ELF-1 (cell line): ENCODE measurements around the gene CPEB4.

Experiments
- DNase-seq: peaks from one replicate; pipeline ENCODE4 v3.0.0-alpha.2; 2016; ENCODE audit warnings: low read depth, low spot score

Gene CPEB4

GRCh38 chr5:173972925-173973615 is 84.9 kb downstream of the CPEB4 start:
- DNase-seq: peak; percentile 96

DNA sequence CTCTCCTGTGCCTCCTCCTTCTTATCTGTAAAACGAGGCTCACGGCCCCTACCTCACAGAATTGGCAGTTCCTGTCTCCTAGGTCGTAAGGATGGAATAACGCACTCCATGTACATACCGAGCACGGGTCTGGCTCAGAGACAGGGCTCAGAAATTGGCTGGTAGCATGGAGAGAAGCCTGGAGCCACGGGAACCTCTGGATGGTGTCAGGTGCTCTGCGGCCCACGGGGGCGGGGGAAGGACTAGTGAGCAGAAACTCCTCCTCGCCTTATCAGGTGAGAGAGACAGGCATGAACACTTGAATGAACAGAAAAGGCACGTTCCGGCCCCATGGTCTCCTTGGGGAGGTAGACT is 85.4 kb downstream of the CPEB4 start:
- DNase-seq: no peak

GRCh38 chr5:173974688-173975239 is 86.6 kb downstream of the CPEB4 start:
- no peak for DNase-seq

GRCh38 chr5:173981185-173981761 is 93.1 kb downstream of the CPEB4 start:
- DNase-seq: no peak

DNA sequence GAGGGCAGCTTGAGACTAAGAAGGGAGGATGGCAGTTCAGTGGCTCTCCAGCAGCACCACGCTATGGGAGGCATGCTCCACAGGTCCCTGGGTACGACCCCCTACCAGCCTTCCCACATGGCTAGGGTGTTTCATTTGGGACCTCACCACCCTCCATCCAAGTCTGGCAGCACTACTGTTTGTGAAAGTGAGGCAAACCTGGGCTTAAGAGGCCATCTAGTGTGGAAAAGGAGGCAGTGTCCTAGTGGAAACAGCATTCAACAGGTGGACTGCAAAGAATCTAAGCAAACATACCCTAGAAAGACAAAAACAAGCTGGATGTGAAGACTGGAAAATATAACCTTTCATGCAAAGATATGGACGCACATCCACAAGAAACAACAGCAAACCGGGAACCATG is 96.1 kb downstream of the CPEB4 start:
- peak; percentile 53 for DNase-seq

- no peak for DNase-seq
These were observed 100.6 kb downstream of the CPEB4 start, which contains the start of gene C5orf47 for GRCh38 chr5:173988554-173989431. Gene C5orf47, plus strand, starts transcription at chr5:173989170. Its CDS starts 94 bp downstream, at chr5:173989264.

- no peak for DNase-seq
These were observed 101.4 kb downstream of the CPEB4 start for GRCh38 chr5:173989432-173990082.

DNA sequence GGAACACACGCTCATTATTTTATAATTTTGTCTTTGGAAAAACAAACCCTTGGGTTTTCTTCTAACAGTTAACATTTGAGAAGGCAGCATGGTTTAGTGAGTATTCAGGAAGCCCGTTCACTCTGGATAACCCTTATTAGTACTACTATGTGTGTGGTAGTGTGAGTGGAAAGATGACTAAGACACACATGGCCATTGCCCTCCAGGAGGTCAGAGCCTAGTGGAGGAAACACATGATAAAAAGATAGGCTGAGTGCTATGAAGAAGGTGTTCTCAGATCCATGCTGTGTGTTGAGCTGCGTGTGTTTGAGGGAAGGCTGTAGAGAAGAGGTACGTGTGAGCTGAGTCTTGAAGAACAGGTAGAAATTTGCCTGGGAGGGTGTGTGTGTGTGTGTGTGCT is 109.2 kb downstream of the CPEB4 start:
- no peak for DNase-seq

GRCh38 chr5:173998531-173998930 is 110.4 kb downstream of the CPEB4 start:
- no peak for DNase-seq

DNA sequence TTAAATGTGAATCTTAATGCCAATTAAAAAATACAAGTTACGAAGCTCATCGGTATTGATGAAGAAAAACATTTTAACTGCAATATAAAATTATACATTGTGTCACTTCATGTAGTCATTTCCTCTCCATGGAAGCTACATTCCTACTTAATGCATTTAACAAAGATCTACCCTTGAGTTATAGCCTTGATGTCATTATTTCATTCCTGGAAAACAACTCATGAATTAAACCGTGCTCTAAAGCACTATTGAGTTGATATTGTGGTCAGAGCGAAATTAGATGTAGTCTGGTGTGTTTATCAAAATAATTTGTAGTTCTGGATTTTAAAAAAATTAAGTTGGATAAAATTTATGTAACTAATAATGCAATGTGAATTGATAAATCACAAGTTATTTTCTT is 111.9 kb downstream of the CPEB4 start:
- DNase-seq: no peak

- DNase-seq: no peak
These were observed 115.6 kb downstream of the CPEB4 start for GRCh38 chr5:174003795-174004194.

GRCh38 chr5:174008922-174009321 is 120.8 kb downstream of the CPEB4 start:
- DNase-seq: no peak

DNA sequence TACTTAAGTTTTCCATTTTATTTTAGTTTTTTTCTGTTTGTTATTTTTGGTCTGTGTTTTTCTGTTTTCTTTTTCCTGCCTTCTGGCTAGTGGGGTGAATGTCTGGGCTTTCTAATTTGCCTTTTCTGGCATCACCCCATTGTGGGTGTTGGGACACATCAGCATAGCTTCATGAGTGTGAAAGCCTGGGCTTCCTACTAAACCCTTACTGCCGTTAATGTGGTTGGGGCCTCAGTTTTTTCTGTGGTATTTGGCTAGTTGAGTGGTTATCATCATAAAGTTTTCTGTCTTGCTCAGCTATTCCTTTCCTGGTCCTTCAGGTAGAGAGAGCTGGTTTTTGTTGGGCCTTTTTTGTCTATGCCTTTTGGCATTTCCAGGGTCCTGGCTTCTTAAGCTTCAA is 122.2 kb downstream of the CPEB4 start:
- no peak for DNase-seq

DNA sequence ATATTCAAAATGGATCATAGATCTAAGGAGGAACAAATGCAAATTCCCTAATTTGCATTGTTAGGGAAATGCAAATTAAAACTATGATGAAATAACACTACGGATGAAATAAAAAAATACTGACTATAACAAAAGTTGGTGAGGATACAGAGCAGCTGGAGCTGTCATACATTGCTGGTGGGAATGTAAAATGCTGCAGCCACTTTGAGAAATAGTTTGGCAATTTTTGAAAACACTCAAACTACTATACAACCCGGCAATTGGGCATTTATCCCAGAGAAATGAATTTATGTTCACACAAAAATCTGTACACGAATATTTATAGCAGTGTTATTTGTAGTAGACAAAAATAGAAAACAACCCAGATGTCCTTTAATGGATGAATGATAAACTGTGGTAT is 123.3 kb downstream of the CPEB4 start:
- DNase-seq: no peak
